ENCODE measurements around the gene KRT84.

DNA sequence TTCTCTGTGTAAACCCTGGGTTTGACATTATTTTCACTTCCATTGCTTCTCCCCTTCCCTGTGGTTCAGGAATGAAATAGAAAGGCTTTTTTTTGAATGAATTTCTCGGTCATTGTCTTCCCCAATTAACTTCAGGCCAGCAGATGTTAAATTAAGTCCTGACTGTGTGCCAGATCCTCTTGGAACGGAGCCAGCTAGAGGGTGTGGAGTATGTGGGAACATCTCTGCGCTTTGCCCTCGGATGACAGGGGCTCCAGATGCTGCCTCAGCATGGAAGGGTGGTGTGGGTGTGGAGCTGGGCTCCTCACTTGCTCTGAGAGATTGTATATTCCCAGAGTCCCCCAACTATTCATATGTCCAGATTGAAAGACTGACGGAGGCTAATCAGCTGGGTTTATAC, 31.3 kb downstream of the KRT84 start:
- no peak for TF ChIP-seq NFYB (CRISPR knock-in tag; conservative IDR thresholded peaks at IDR 0.05; ENCODE audit: low read depth)
- TF ChIP-seq, protein P1, sequence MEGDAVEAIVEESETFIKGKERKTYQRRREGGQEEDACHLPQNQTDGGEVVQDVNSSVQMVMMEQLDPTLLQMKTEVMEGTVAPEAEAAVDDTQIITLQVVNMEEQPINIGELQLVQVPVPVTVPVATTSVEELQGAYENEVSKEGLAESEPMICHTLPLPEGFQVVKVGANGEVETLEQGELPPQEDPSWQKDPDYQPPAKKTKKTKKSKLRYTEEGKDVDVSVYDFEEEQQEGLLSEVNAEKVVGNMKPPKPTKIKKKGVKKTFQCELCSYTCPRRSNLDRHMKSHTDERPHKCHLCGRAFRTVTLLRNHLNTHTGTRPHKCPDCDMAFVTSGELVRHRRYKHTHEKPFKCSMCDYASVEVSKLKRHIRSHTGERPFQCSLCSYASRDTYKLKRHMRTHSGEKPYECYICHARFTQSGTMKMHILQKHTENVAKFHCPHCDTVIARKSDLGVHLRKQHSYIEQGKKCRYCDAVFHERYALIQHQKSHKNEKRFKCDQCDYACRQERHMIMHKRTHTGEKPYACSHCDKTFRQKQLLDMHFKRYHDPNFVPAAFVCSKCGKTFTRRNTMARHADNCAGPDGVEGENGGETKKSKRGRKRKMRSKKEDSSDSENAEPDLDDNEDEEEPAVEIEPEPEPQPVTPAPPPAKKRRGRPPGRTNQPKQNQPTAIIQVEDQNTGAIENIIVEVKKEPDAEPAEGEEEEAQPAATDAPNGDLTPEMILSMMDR (IDR thresholded peaks at IDR 0.05), result no peak

Data from WTC11 (cell line).